ENCODE data around the gene ASXL3.

Gene ASXL3

GRCh38 chr18:33584548-33585430 is 6.8 kb downstream of the ASXL3 start:
- DNase-seq: no peak

GRCh38 chr18:33585431-33585775 is 7.4 kb downstream of the ASXL3 start:
- no peak for DNase-seq

- no peak for DNase-seq
Observed at GRCh38 chr18:33588361-33588760, 10.3 kb downstream of the ASXL3 start.

- DNase-seq: no peak
Observed at GRCh38 chr18:33593261-33593660, 15.2 kb downstream of the ASXL3 start.

GRCh38 chr18:33594799-33595198 is 16.8 kb downstream of the ASXL3 start:
- DNase-seq: no peak

- DNase-seq: no peak
Observed at GRCh38 chr18:33596178-33596854, 18.3 kb downstream of the ASXL3 start.

- DNase-seq: no peak
Observed at GRCh38 chr18:33600846-33601245, 22.8 kb downstream of the ASXL3 start.

- DNase-seq: no peak
Observed at GRCh38 chr18:33603454-33603853, 25.4 kb downstream of the ASXL3 start.

- DNase-seq: no peak
Observed at GRCh38 chr18:33605250-33605649, 27.2 kb downstream of the ASXL3 start.

- no peak for DNase-seq
Observed at GRCh38 chr18:33606621-33607020, 28.6 kb downstream of the ASXL3 start.

GRCh38 chr18:33611525-33612135 is 33.6 kb downstream of the ASXL3 start:
- DNase-seq: no peak

- DNase-seq: no peak
Observed at GRCh38 chr18:33612632-33613031, 34.6 kb downstream of the ASXL3 start.

GRCh38 chr18:33616556-33616955 is 38.5 kb downstream of the ASXL3 start:
- DNase-seq: no peak

- no peak for DNase-seq
Observed at GRCh38 chr18:33627114-33627513, 49.1 kb downstream of the ASXL3 start.

GRCh38 chr18:33630476-33630875 is 52.5 kb downstream of the ASXL3 start:
- DNase-seq: no peak

- DNase-seq: no peak
Observed at GRCh38 chr18:33641141-33641540, 63.1 kb downstream of the ASXL3 start.

- DNase-seq: no peak
Observed at GRCh38 chr18:33644494-33644893, 66.5 kb downstream of the ASXL3 start.

GRCh38 chr18:33647365-33647764 is 69.3 kb downstream of the ASXL3 start:
- no peak for DNase-seq

- DNase-seq: no peak
Observed at GRCh38 chr18:33652635-33653034, 74.6 kb downstream of the ASXL3 start.

- DNase-seq: no peak
Observed at GRCh38 chr18:33653231-33653630, 75.2 kb downstream of the ASXL3 start.

GRCh38 chr18:33656889-33657448 is 79.0 kb downstream of the ASXL3 start:
- no peak for DNase-seq

- no peak for DNase-seq
Observed at GRCh38 chr18:33660696-33661310, 82.8 kb downstream of the ASXL3 start.

GRCh38 chr18:33664241-33664874 is 86.3 kb downstream of the ASXL3 start:
- DNase-seq: no peak

Measured in right forelimb (tissue), 1 donor.